BJ (cell line): ENCODE results near the gene SLC43A1. TPM values are rescaled to one million over a fixed set of nuclear protein-coding genes. Genes with fewer than 3 reads are reported as not detected.

ENCODE experiments used
- CTCF ChIA-PET: fragments of 350-600 bp; formaldehyde crosslinking; extraction: SDS; loops from one replicate; lab custom pipeline; 2021; ENCODE audit warnings: antibody characterized with exemption, inconsistent platforms; lab: Yijun Ruan, JAX
- POLR2A ChIA-PET: fragments of 300-600 bp; sonication (Branson Sonifier 250); formaldehyde crosslinking; extraction: SDS; loops from one replicate; lab custom pipeline; 2021; ENCODE audit warnings: antibody characterized with exemption; lab: Charles Lee
- DNase-seq: peaks from one replicate; pipeline ENCODE4 v3.0.0-alpha.2; 2011; ENCODE audit warnings: low read depth
- H3K27me3 ChIP-seq: 2 replicates; pipeline ENCODE4 v1.6.0; 2011; ENCODE audit warnings: low read length; ENCODE audit not compliant: control insufficient read depth, insufficient read depth
- H3K36me3 ChIP-seq: 2 replicates; pipeline ENCODE4 v1.5.1; 2011; ENCODE audit warnings: low read length; ENCODE audit not compliant: control insufficient read depth, insufficient read depth
- H3K4me3 ChIP-seq: 2 replicates; pipeline ENCODE4 v1.5.1; 2011; ENCODE audit warnings: low read depth, mild to moderate bottlenecking, control low read depth, low read length
- CTCF ChIP-seq: IDR thresholded peaks from 2 replicates; pipeline ENCODE4 v1.5.1; 2011; ENCODE audit warnings: low read depth, mild to moderate bottlenecking, control low read depth, inconsistent platforms, low read length, moderate library complexity; ENCODE audit not compliant: insufficient read depth
- polyA plus RNA-seq: library from polyadenylated mRNA; depleted of rRNA; stranded (reverse); fragments of >200 nt; gene quantifications from 2 replicates; pipeline ENCODE4 v1.2.3, GENCODE V29; 2011

The SLC43A1 gene
- polyA plus RNA-seq, 1 experiment, result 23.4 TPM

- POLR2A ChIA-PET, result no interaction called here
- TF ChIP-seq CTCF, result no peak
- Histone ChIP-seq H3K4me3 (no peak overlapping the region), H3K27me3 (peaks cover 10% of the 10 kb centered on the region), H3K36me3 (no peaks in the 10 kb centered on the region)
- CTCF ChIA-PET, result interaction anchor here (1.3 to 9.5 kb wide), 5 partner anchors 15 to 130 kb away, joined by 3 to 188 read pairs (median 19); partner anchors contain the start of gene RTN4RL2
- no peak for DNase-seq
Measured at GRCh38 chr11:57475671-57476046, 39.8 kb downstream of the SLC43A1 start.

- CTCF ChIA-PET, result interaction anchor here (1.3 to 5.1 kb wide), 4 partner anchors 8 to 93 kb away, joined by 3 to 68 read pairs (median 20); partner anchors contain the start of gene RTN4RL2
- POLR2A ChIA-PET, result no interaction called here
Measured at GRCh38 chr11:57475191-57475590, 40.3 kb downstream of the SLC43A1 start.

GRCh38 chr11:57474803-57475115 lies 40.7 kb downstream of the SLC43A1 start:
- POLR2A ChIA-PET, result no interaction called here

More at GRCh38 chr11:57475191-57475590, 40.3 kb downstream of the SLC43A1 start:
- Histone ChIP-seq H3K27me3 (peaks cover 10% of the 10 kb centered on the region), H3K4me3 (no peak overlapping the region), H3K36me3 (no peaks in the 10 kb centered on the region)
- no peak for DNase-seq
- no peak for TF ChIP-seq CTCF

GRCh38 chr11:57474017-57474802 lies 41.3 kb downstream of the SLC43A1 start:
- peaks cover 10% of the 10 kb centered on the region for H3K27me3 ChIP-seq
- no peak for DNase-seq
- ChIA-PET POLR2A (no interaction called here), CTCF (interaction anchor here (0.6 to 5.1 kb wide), 7 partner anchors 9 to 129 kb away, joined by 3 to 68 read pairs (median 14); partner anchors contain the start of gene RTN4RL2)
- no peaks in the 10 kb centered on the region for H3K36me3 ChIP-seq
- H3K4me3 ChIP-seq, result no peak overlapping the region
- no peak for TF ChIP-seq CTCF

More at GRCh38 chr11:57474803-57475115, 40.7 kb downstream of the SLC43A1 start:
- H3K36me3 ChIP-seq, result no peaks in the 10 kb centered on the region
- H3K4me3 ChIP-seq, result no peak overlapping the region
- H3K27me3 ChIP-seq, result peaks cover 10% of the 10 kb centered on the region
- TF ChIP-seq CTCF, result no peak
- CTCF ChIA-PET, result interaction anchor here (1.3 to 5.1 kb wide), 4 partner anchors 8 to 94 kb away, joined by 3 to 68 read pairs (median 20); partner anchors contain the start of gene RTN4RL2
- no peak for DNase-seq

GRCh38 chr11:57473285-57473841 lies 42.1 kb downstream of the SLC43A1 start:
- ChIA-PET POLR2A (no interaction called here), CTCF (interaction anchor here (0.6 to 5.1 kb wide), 6 partner anchors 10 to 128 kb away, joined by 3 to 68 read pairs (median 16); partner anchors contain the start of gene RTN4RL2)
- no peak for TF ChIP-seq CTCF
- no peaks in the 10 kb centered on the region for H3K36me3 ChIP-seq
- no peak for DNase-seq
- H3K4me3 ChIP-seq, result no peak overlapping the region
- peaks cover 10% of the 10 kb centered on the region for H3K27me3 ChIP-seq
